HepG2 (cell line): ENCODE measurements around the gene RGS6. TPM values are rescaled to one million over a fixed set of nuclear protein-coding genes. Genes with fewer than 3 reads are reported as not detected.

Experiments
- ATAC-seq: fragments of 200-7000 bp; cut with Tn5 transposase; 3 replicates; pipeline ENCODE4 v1.9.1; 2020; ENCODE audit warnings: mild to moderate bottlenecking, moderate library complexity
- BruUV-seq: library from RNA; stranded (reverse); fragments of 400-500 nt; replicated peaks from 2 replicates; lab custom pipeline; 2021; lab: Mats Ljungman, UMichigan
- CTCF ChIA-PET: fragments of 300-600 bp; formaldehyde crosslinking; extraction: SDS; loops from one replicate; lab custom pipeline; 2021; ENCODE audit warnings: low total read pairs, inconsistent platforms, low intra/inter-chr PET ratio; lab: Yijun Ruan, JAX
- POLR2A ChIA-PET: fragments of 350-600 bp; sonication (Branson Sonifier 250); formaldehyde crosslinking; loops from one replicate; lab custom pipeline; 2020; ENCODE audit warnings: antibody characterized with exemption, inconsistent platforms; lab: Yijun Ruan, JAX
- DNase-seq: peaks from one replicate; pipeline ENCODE4 v3.0.0-alpha.2; 2015; ENCODE audit warnings: low spot score
- FAIRE-seq: peaks from 3 replicates; lab custom pipeline; 2011; peaks lifted over from hg19 to GRCh38; lab: Jason Lieb, UNC
- H2AFZ ChIP-seq: one replicate; pipeline ENCODE4 v1.6.1; 2011; ENCODE audit warnings: low read length, inconsistent platforms
- H3K27ac ChIP-seq: fragments of 300-600 bp; 3 replicates; pipeline ENCODE4 v1.8.0; 2011; ENCODE audit warnings: mixed run types, mild to moderate bottlenecking, mixed read lengths, low read length, inconsistent platforms; ENCODE audit not compliant: insufficient read depth; ENCODE audit errors: extremely low read length
- H3K27me3 ChIP-seq, 2 experiments: fragments of 200-600 bp in 1 of 2; 2 replicates in 1 of 2; 3 replicates in 1 of 2; pipeline versions ENCODE4 v1.6.0 to v1.8.0; 2011; ENCODE audit warnings: low read length in 2 of 2, mild to moderate bottlenecking in 2 of 2, moderate library complexity in 2 of 2, inconsistent platforms in 1 of 2; ENCODE audit not compliant: insufficient read depth in 2 of 2, control insufficient read depth in 1 of 2
- H3K36me3 ChIP-seq, 2 experiments: fragments of 200-600 bp in 1 of 2; replicated peaks in 1 of 2; 2 replicates in 1 of 2; 3 replicates in 1 of 2; pipeline versions ENCODE4 v1.5.1 to v1.8.0; 2011; ENCODE audit warnings: low read length in 2 of 2, inconsistent platforms in 1 of 2; ENCODE audit not compliant: insufficient read depth in 2 of 2, control insufficient read depth in 1 of 2
- H3K4me1 ChIP-seq: 2 replicates; pipeline ENCODE4 v1.5.1; 2012; ENCODE audit warnings: low read length, inconsistent platforms; ENCODE audit not compliant: insufficient read depth
- H3K4me2 ChIP-seq: 2 replicates; pipeline ENCODE4 v1.6.0; 2011; ENCODE audit warnings: low read depth, low read length, inconsistent platforms
- H3K4me3 ChIP-seq, 3 experiments: fragments of 200-600 bp in 1 of 3; sonication (generic), shearing (Covaris generic) in 1 of 3; replicated peaks in 1 of 3; 2 replicates each; pipeline ENCODE4 v1.5.1; 2011 to 2016; ENCODE audit warnings: low read length in 3 of 3, inconsistent platforms in 2 of 3, low read depth in 2 of 3, mild to moderate bottlenecking in 2 of 3, control low read depth in 1 of 3, mixed read lengths in 1 of 3; ENCODE audit not compliant: insufficient read depth in 1 of 3
- H3K79me2 ChIP-seq: one replicate; pipeline ENCODE4 v1.6.1; 2011; ENCODE audit warnings: low read length, inconsistent platforms; ENCODE audit not compliant: insufficient read depth
- H3K9ac ChIP-seq: 2 replicates; pipeline ENCODE4 v1.6.0; 2011; ENCODE audit warnings: mild to moderate bottlenecking, low read depth, low read length, inconsistent platforms; ENCODE audit not compliant: insufficient read depth
- H3K9me3 ChIP-seq: 2 replicates; pipeline ENCODE4 v1.5.1; 2012; ENCODE audit warnings: mild to moderate bottlenecking, low read length
- H4K20me1 ChIP-seq: 2 replicates; pipeline ENCODE4 v1.6.0; 2011; ENCODE audit warnings: inconsistent platforms, mild to moderate bottlenecking, low read length, moderate library complexity; ENCODE audit not compliant: insufficient read depth
- DPF2 ChIP-seq: sonication (generic); formaldehyde crosslinking; IDR thresholded peaks from 2 replicates; pipeline ENCODE4 v1.4.0; 2020; ENCODE audit warnings: mild to moderate bottlenecking, low read depth, missing genetic modification reagents, borderline replicate concordance
- GRHL1 ChIP-seq: sonication (generic); formaldehyde crosslinking; conservative IDR thresholded peaks from 2 replicates; pipeline ENCODE4 v1.8.0; 2022; ENCODE audit warnings: missing genetic modification reagents
- TBX2 ChIP-seq: sonication (generic); formaldehyde crosslinking; IDR thresholded peaks from 2 replicates; pipeline ENCODE4 v1.5.0; 2020; ENCODE audit warnings: missing genetic modification reagents, mild to moderate bottlenecking, borderline replicate concordance
- ZBED4 ChIP-seq: sonication (generic); formaldehyde crosslinking; IDR thresholded peaks from 2 replicates; pipeline ENCODE4 v1.4.0; 2020; ENCODE audit warnings: missing genetic modification reagents, borderline replicate concordance
- WGBS: methylation state at CpG from one replicate; pipeline ENCODE4 v1.1.6; 2017; ENCODE audit warnings: low lambda C conversion rate; 5-methylcytosine and 5-hydroxymethylcytosine counted together
- in situ Hi-C: cut with HindIII; loops from 2 replicates; pipeline ENCODE4 v1.10.0; 2017; ENCODE audit warnings: low pct_unique_long_range_greater_than_20kb; ENCODE audit not compliant: extremely low pct_ligation_motif_present
- intact Hi-C: fragments of 100-400 bp; cut with micrococcal nuclease; formaldehyde crosslinking; loops from one replicate; pipeline ENCODE4 v1.10.0; 2022; ENCODE audit not compliant: unreplicated experiment
- polyA plus RNA-seq, 8 experiments: library from polyadenylated mRNA; depleted of rRNA in 3 of 8; stranded (reverse) in 7 of 8; unstranded in 1 of 8; fragments of >200 nt; fragmentation: Illumina TruSeq in 4 of 8; extraction: Trizol in 4 of 8; gene quantifications; 2 replicates each; pipeline versions ENCODE4 v1.2.1 to v1.2.3, GENCODE V29; 2011 to 2016; ENCODE audit warnings: low read depth in 4 of 8, missing spikeins in 1 of 8, mixed read lengths in 1 of 8; ENCODE audit not compliant: insufficient read depth in 1 of 8
- total RNA-seq, 5 experiments: library from RNA; depleted of rRNA; stranded (reverse); fragments of >200 nt; fragmentation: Illumina TruSeq; extraction: Trizol; gene quantifications; 2 replicates each; pipeline ENCODE4 v1.2.3, GENCODE V29; 2016; ENCODE audit warnings: low read depth in 1 of 5
- TF ChIP-seq, protein P1 (sequence below), 2 experiments: fragments of 450-650 bp in 1 of 2; sonication (generic) in 1 of 2; formaldehyde crosslinking in 1 of 2; IDR thresholded peaks; 2 replicates each; pipeline versions ENCODE4 v1.6.1 to v1.8.0; 2016 to 2022; ENCODE audit warnings: antibody characterized with exemption in 1 of 2, mild to moderate bottlenecking in 1 of 2, missing genetic modification reagents in 1 of 2

RGS6 gene
- total and polyA plus RNA-seq, 2 of the 13 experiments (the other 11 are each of a cell fraction or from before 2014, with no cell fraction given), result not detected

GRCh38 chr14:71956920-71957563 is 24.8 kb downstream of the RGS6 start:
- intact Hi-C loops, result no loop called here
- Histone ChIP-seq H4K20me1 (no peaks in the 10 kb centered on the region), H3K27me3 (no peaks in the 10 kb centered on the region; a peak in 2 of 5 replicates)
- TF ChIP-seq GRHL1 (CRISPR knock-in tag) (no peak), DPF2 (CRISPR knock-in tag) (no peak), TBX2 (CRISPR knock-in tag) (no peak), ZBED4 (CRISPR knock-in tag) (no peak)
- TF ChIP-seq, protein P1, sequence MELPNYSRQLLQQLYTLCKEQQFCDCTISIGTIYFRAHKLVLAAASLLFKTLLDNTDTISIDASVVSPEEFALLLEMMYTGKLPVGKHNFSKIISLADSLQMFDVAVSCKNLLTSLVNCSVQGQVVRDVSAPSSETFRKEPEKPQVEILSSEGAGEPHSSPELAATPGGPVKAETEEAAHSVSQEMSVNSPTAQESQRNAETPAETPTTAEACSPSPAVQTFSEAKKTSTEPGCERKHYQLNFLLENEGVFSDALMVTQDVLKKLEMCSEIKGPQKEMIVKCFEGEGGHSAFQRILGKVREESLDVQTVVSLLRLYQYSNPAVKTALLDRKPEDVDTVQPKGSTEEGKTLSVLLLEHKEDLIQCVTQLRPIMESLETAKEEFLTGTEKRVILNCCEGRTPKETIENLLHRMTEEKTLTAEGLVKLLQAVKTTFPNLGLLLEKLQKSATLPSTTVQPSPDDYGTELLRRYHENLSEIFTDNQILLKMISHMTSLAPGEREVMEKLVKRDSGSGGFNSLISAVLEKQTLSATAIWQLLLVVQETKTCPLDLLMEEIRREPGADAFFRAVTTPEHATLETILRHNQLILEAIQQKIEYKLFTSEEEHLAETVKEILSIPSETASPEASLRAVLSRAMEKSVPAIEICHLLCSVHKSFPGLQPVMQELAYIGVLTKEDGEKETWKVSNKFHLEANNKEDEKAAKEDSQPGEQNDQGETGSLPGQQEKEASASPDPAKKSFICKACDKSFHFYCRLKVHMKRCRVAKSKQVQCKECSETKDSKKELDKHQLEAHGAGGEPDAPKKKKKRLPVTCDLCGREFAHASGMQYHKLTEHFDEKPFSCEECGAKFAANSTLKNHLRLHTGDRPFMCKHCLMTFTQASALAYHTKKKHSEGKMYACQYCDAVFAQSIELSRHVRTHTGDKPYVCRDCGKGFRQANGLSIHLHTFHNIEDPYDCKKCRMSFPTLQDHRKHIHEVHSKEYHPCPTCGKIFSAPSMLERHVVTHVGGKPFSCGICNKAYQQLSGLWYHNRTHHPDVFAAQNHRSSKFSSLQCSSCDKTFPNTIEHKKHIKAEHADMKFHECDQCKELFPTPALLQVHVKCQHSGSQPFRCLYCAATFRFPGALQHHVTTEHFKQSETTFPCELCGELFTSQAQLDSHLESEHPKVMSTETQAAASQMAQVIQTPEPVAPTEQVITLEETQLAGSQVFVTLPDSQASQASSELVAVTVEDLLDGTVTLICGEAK (IDR thresholded peaks at IDR 0.05), result no peak
- TF ChIP-seq, protein P1 (CRISPR knock-in tag; IDR thresholded peaks at IDR 0.05), result no peak

More at GRCh38 chr14:71956920-71957563, 24.8 kb downstream of the RGS6 start:
- WGBS, result 4% methylated on average over 3 of the region's 3 CpGs
- Histone ChIP-seq H3K4me2 (no peak overlapping the region), H3K9me3 (no peaks in the 10 kb centered on the region), H3K36me3 (no peaks in the 10 kb centered on the region), H2AFZ (no peak overlapping the region), H3K27ac (no peak overlapping the region), H3K4me3 (no peak overlapping the region), H3K9ac (no peak overlapping the region), H3K79me2 (no peaks in the 10 kb centered on the region), H3K4me1 (no peaks in the 10 kb centered on the region)
- ChIA-PET CTCF (no interaction called here), POLR2A (no interaction called here)
- FAIRE-seq (no peak), DNase-seq (no peak), ATAC-seq (no peak)
- BruUV-seq, result no TSS peak
- in situ Hi-C loops, result no loop called here
